K562 (cell line): Measurements from ENCODE around the gene ANAPC5. TPM values are rescaled to one million over a fixed set of nuclear protein-coding genes. Genes with fewer than 3 reads are reported as not detected.

Experiments used
- BACH1 ChIP-seq: fragments of 200-800 bp; sonication (Bioruptor generic); IDR thresholded peaks from 2 replicates; pipeline ENCODE4 v1.6.1; 2016; ENCODE audit warnings: missing genetic modification characterization, missing compliant biosample characterization
- CHD4 ChIP-seq: fragments of 200-600 bp; sonication (generic); IDR thresholded peaks from 3 replicates; pipeline ENCODE4 v1.6.1; 2012; ENCODE audit warnings: low read depth, mild to moderate bottlenecking, mixed read lengths, low read length, inconsistent platforms; ENCODE audit not compliant: insufficient read depth, insufficient replicate concordance, poor library complexity, severe bottlenecking
- FOXK1 ChIP-seq: sonication (generic); formaldehyde crosslinking; IDR thresholded peaks from 2 replicates; pipeline ENCODE4 v1.8.0; 2022; ENCODE audit warnings: missing genetic modification reagents, mild to moderate bottlenecking, borderline replicate concordance
- FOXP1 ChIP-seq: sonication (generic); formaldehyde crosslinking; IDR thresholded peaks from 2 replicates; pipeline ENCODE4 v1.8.0; 2022; ENCODE audit warnings: mild to moderate bottlenecking, missing genetic modification reagents
- MYC ChIP-seq, 2 experiments: fragments of 250-450 bp in 1 of 2; sonication (Bioruptor Pico) in 1 of 2; IDR thresholded peaks; 2 replicates each; pipeline versions ENCODE4 v1.5.1 to v1.6.1; 2012 to 2021; ENCODE audit warnings: low read depth in 2 of 2, borderline replicate concordance in 1 of 2, improper control_type of control experiment in 1 of 2, low read length in 1 of 2, mild to moderate bottlenecking in 1 of 2, moderate library complexity in 1 of 2
- NCOA1 ChIP-seq: fragments of 450-650 bp; IDR thresholded peaks from 2 replicates; pipeline ENCODE4 v1.6.1; 2016; ENCODE audit warnings: low read depth
- NCOA6 ChIP-seq: fragments of 450-650 bp; IDR thresholded peaks from 2 replicates; pipeline ENCODE4 v1.6.1; 2017; ENCODE audit warnings: mild to moderate bottlenecking
- NR2C1 ChIP-seq, 2 experiments: fragments of 450-650 bp; IDR thresholded peaks; 2 replicates each; pipeline ENCODE4 v1.6.1; 2017; ENCODE audit warnings: mild to moderate bottlenecking in 2 of 2, antibody characterized with exemption in 1 of 2, inconsistent platforms in 1 of 2, missing compliant biosample characterization in 1 of 2, missing genetic modification characterization in 1 of 2
- POLR2A ChIP-seq: fragments of 450-650 bp; conservative IDR thresholded peaks from 2 replicates; pipeline ENCODE4 v1.6.1; 2016
- PRPF4 ChIP-seq: fragments of 200-400 bp; formaldehyde crosslinking; IDR thresholded peaks from one replicate; pipeline ENCODE4 v1.6.1; 2017; ENCODE audit warnings: low read length, low read depth, mild to moderate bottlenecking; ENCODE audit not compliant: insufficient read depth, poor library complexity, severe bottlenecking
- RBBP5 ChIP-seq: fragments of 200-600 bp; sonication (generic); IDR thresholded peaks from 2 replicates; pipeline ENCODE4 v1.6.1; 2012; ENCODE audit warnings: borderline replicate concordance, mild to moderate bottlenecking, low read length, control low read depth, inconsistent platforms; ENCODE audit not compliant: insufficient read depth, poor library complexity, severe bottlenecking
- SIN3B ChIP-seq: fragments of 450-650 bp; IDR thresholded peaks from 2 replicates; pipeline ENCODE4 v1.6.1; 2017; ENCODE audit warnings: low read depth, mild to moderate bottlenecking, moderate library complexity
- SMAD4 ChIP-seq: fragments of 250-450 bp; sonication (Bioruptor Pico); conservative IDR thresholded peaks from 2 replicates; pipeline ENCODE4 v1.8.0; 2021; ENCODE audit warnings: inconsistent platforms, mild to moderate bottlenecking, moderate library complexity
- SRF ChIP-seq, 2 experiments: fragments of 250-450, 450-650 bp in 1 of 2; sonication (Bioruptor Pico) in 1 of 2; sonication (generic) in 1 of 2; formaldehyde crosslinking; IDR thresholded peaks; 2 replicates each; pipeline versions ENCODE4 v1.5.0 to v1.5.1; 2020 to 2022; ENCODE audit warnings: mild to moderate bottlenecking in 1 of 2, missing genetic modification reagents in 1 of 2
- TCF7 ChIP-seq: sonication (generic); IDR thresholded peaks from 2 replicates; pipeline ENCODE4 v1.6.1; 2016; ENCODE audit warnings: antibody characterized with exemption, borderline replicate concordance
- XRCC5 ChIP-seq: fragments of 200-400 bp; formaldehyde crosslinking; IDR thresholded peaks from 2 replicates; pipeline ENCODE4 v1.6.1; 2017; ENCODE audit warnings: low read depth, mild to moderate bottlenecking, low read length
- ZNF143 ChIP-seq: sonication (generic); formaldehyde crosslinking; IDR thresholded peaks from 2 replicates; pipeline ENCODE4 v1.9.0; 2022; ENCODE audit warnings: mild to moderate bottlenecking, missing genetic modification reagents
- ZNF24 ChIP-seq: fragments of 450-650 bp; IDR thresholded peaks from 2 replicates; pipeline ENCODE4 v1.6.1; 2016
- polyA plus RNA-seq, 8 experiments: library from polyadenylated mRNA; depleted of rRNA in 4 of 8; stranded (reverse) in 5 of 8; unstranded in 3 of 8; fragments of >200 nt; fragmentation: Nextera tagmentation in 2 of 8; fragmentation: Illumina TruSeq in 1 of 8; extraction: Ambion mirVana in 2 of 8; extraction: Trizol in 1 of 8; gene quantifications; 2 replicates each; pipeline versions ENCODE4 v1.2.1 to v1.2.3, GENCODE V29; 2011 to 2014; ENCODE audit warnings: inconsistent platforms in 1 of 8, missing spikeins in 1 of 8
- total RNA-seq, 7 experiments: library from RNA; depleted of rRNA in 6 of 7; stranded (reverse); fragments of >200 nt in 6 of 7; fragmentation: Illumina TruSeq in 2 of 7; extraction: Trizol in 2 of 7; gene quantifications; 2 replicates each; pipeline versions ENCODE4 v1.2.1 to v1.2.3, GENCODE V29; 2011 to 2021; ENCODE audit warnings: low replicate concordance in 1 of 7
- TF ChIP-seq, protein P1 (sequence below), 3 experiments: IDR thresholded peaks in 2 of 3; conservative IDR thresholded peaks in 1 of 3; 2 replicates each; pipeline ENCODE4 v1.5.1; 2011 to 2012; ENCODE audit warnings: low read length in 3 of 3, mild to moderate bottlenecking in 3 of 3, control low read depth in 2 of 3, improper control_type of control experiment in 1 of 3, inconsistent platforms in 1 of 3, low read depth in 1 of 3, mixed read lengths in 1 of 3, moderate library complexity in 1 of 3; ENCODE audit not compliant: insufficient read depth in 2 of 3
- TF ChIP-seq, protein P2 (sequence below): fragments of 250-450 bp; sonication (Bioruptor Pico); IDR thresholded peaks from 2 replicates; pipeline ENCODE4 v1.8.0; 2021; ENCODE audit warnings: moderate library complexity, mild to moderate bottlenecking, inconsistent platforms

Gene ANAPC5
- total and polyA plus RNA-seq, 9 of the 15 experiments (the other 6 are each of a cell fraction or from before 2014, with no cell fraction given) = 136 to 315 (median 197) TPM

GRCh38 chr12:121399391-121400331 is 47.5 kb upstream of the ANAPC5 start, which contains the start of gene RNF34 (continued):
- TF ChIP-seq, protein P1, sequence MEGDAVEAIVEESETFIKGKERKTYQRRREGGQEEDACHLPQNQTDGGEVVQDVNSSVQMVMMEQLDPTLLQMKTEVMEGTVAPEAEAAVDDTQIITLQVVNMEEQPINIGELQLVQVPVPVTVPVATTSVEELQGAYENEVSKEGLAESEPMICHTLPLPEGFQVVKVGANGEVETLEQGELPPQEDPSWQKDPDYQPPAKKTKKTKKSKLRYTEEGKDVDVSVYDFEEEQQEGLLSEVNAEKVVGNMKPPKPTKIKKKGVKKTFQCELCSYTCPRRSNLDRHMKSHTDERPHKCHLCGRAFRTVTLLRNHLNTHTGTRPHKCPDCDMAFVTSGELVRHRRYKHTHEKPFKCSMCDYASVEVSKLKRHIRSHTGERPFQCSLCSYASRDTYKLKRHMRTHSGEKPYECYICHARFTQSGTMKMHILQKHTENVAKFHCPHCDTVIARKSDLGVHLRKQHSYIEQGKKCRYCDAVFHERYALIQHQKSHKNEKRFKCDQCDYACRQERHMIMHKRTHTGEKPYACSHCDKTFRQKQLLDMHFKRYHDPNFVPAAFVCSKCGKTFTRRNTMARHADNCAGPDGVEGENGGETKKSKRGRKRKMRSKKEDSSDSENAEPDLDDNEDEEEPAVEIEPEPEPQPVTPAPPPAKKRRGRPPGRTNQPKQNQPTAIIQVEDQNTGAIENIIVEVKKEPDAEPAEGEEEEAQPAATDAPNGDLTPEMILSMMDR (IDR thresholded peaks at IDR 0.05 in 2 of 3, conservative IDR thresholded peaks at IDR 0.05 in 1 of 3; ENCODE audit: insufficient read depth in 2 of 3, low read depth in 1 of 3, low read length in 3 of 3) = peak in 1 of 3 experiments; percentile 0; a peak in 1 of 6 replicates
- TF ChIP-seq TCF7 (no peak), NCOA6 (peak; percentile 93), MYC (IDR thresholded peaks at IDR 0.05; ENCODE audit: low read depth, low read length) (peak; percentile 81), MYC (CRISPR knock-in tag; IDR thresholded peaks at IDR 0.05; ENCODE audit: borderline replicate concordance, low read depth) (peak; percentile 55; the same call in 1 of the 2 replicates), NR2C1 (IDR thresholded peaks at IDR 0.05) (peak; percentile 59), NR2C1 (tag; IDR thresholded peaks at IDR 0.05) (peak; percentile 12), FOXP1 (CRISPR knock-in tag) (0 out of 2 replicates have a peak, but pooled peaks have one; percentile 27), NCOA1 (no peak), RBBP5 (peak; percentile 79), PRPF4 (no peak), FOXK1 (CRISPR knock-in tag) (peak; percentile 83), ZNF24 (no peak), XRCC5 (peak; percentile 82), SMAD4 (CRISPR knock-in tag) (peak; percentile 4), BACH1 (tag) (no peak), SRF (CRISPR knock-in tag; IDR thresholded peaks at IDR 0.05) (peak in 1 of 2 experiments; percentile 68; a peak in 2 of 4 replicates), SIN3B (0 out of 2 replicates have a peak, but pooled peaks have one; percentile 14), POLR2A (peak; percentile 98), CHD4 (no peak), ZNF143 (CRISPR knock-in tag) (peak; percentile 21; the same call in 1 of the 2 replicates)
- TF ChIP-seq, protein P2, sequence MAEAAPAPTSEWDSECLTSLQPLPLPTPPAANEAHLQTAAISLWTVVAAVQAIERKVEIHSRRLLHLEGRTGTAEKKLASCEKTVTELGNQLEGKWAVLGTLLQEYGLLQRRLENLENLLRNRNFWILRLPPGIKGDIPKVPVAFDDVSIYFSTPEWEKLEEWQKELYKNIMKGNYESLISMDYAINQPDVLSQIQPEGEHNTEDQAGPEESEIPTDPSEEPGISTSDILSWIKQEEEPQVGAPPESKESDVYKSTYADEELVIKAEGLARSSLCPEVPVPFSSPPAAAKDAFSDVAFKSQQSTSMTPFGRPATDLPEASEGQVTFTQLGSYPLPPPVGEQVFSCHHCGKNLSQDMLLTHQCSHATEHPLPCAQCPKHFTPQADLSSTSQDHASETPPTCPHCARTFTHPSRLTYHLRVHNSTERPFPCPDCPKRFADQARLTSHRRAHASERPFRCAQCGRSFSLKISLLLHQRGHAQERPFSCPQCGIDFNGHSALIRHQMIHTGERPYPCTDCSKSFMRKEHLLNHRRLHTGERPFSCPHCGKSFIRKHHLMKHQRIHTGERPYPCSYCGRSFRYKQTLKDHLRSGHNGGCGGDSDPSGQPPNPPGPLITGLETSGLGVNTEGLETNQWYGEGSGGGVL (CRISPR knock-in tag) = no peak
